Suppressor macrophage treated with lipopolysaccharide for 1 hour (primary cell): ENCODE measurements around the gene APOBEC3H.
A peak's percentile ranks its signal among the peaks of the same experiment; 100 is the strongest.

Experiments
- DNase-seq, 3 donors: peaks; one replicate each; pipeline ENCODE4 v3.0.0-alpha.2; 2020 to 2022

The APOBEC3H gene

DNA sequence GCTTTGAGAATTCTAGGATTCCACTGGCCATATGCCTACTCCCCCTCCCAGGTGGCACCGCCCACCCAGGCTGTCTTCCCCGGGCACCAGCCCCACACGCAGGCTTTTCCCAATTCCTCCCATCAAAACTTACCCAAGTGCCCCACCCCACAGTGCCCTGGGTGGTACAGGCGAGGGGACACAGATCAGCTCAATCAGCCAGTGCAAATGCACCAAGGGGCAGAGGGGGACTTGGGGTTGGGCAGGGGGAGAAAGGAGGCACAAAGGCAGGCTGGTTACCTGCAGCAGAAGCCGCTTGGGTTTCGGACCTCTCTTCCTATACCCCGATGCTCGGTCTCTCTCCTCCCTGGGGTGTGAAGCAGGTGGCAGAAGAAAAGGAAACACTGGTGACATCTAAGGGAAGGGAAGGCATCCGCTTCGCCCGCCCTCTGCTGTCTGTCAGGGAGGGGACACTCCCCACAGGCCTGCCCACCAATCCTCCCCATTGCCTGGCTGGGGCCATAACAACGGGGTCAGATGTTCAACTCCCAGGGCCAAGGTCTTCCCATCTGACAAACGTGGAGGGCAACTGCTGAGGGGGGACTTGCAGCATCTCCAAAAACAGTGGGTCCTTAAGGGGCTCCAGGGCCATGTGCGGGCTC, 41.4 kb downstream of the APOBEC3H start:
- no peak for DNase-seq

DNA sequence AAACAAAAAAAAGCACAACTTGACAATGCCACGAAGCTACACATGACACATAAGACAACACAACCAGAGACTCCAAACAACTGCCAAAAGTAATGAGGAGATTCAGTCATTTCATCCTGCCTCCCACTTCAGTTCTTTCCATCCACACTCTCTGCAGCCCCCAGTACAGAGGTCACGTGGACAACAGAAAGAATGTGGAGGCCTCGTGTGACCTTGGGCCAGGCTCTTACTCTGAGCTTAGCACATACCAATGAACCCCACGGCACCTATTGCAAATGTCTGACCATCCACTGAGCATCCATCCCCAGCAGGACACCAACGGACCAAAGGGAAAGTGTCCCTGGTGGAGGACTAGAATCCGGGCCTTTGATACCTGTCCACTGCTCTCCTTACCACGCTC, 42.9 kb downstream of the APOBEC3H start:
- no peak for DNase-seq

DNA sequence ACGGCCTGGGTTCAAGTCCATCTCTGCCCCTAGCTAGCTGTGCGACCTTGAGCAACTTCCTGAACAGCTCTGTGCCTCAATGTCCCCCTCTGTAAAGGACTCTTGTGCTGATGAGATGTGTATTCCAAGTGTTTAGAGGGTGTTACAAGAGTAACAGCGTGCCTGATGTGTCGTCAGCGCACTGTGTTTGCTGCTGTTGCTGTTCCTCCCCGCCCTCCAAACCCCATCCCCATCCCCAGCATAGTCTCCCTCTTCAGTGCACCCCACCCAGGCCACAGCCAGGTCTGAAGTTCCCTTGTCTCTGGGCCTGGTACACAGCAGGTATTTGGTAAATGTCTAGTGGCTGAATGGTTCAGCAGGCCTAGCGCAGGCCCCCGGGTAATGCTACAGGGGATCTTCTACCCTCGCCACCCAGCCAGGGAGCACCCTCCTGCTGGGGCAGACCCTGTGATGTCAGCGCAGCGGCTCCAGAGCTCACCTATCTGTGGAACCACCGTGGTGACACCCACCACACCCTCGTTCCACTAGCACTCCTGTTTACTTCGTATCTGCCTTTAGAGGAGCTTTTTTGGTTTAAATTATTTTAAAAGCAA, 45.1 kb downstream of the APOBEC3H start:
- no peak for DNase-seq

DNA sequence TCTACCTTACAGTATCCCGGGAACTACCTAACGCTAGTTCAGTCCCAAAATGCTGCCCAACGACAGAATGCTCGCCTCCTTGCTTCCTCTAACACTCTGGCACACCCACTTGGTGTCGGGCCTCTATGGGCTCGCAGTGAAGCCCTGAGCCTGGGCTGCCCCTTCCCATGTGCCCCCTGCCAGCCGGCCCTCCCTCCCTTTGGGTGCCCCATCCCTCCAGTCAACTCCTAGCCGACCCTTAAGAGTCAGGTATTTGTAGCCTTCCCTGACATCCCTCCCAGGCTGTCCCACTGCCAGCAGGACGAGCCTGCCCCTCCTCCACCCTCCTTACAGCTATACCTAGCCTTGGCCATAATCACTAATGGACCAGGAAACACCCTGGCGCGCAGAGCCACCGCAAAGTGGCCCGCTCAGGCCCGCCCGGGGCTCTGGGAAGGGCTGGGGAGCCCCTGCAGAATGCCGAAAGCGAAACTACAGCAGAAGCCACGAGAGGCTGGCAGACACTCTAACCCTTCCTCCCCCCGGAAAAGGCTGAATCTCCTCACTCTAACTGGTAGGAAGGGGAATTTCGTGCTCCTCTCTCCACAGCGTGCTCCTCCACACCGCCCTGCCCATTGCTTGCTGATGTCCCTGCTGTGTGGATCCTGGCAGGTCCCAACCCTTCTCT, 47.2 kb downstream of the APOBEC3H start:
- DNase-seq = peak; percentile 83 to 90 (median 88)

DNA sequence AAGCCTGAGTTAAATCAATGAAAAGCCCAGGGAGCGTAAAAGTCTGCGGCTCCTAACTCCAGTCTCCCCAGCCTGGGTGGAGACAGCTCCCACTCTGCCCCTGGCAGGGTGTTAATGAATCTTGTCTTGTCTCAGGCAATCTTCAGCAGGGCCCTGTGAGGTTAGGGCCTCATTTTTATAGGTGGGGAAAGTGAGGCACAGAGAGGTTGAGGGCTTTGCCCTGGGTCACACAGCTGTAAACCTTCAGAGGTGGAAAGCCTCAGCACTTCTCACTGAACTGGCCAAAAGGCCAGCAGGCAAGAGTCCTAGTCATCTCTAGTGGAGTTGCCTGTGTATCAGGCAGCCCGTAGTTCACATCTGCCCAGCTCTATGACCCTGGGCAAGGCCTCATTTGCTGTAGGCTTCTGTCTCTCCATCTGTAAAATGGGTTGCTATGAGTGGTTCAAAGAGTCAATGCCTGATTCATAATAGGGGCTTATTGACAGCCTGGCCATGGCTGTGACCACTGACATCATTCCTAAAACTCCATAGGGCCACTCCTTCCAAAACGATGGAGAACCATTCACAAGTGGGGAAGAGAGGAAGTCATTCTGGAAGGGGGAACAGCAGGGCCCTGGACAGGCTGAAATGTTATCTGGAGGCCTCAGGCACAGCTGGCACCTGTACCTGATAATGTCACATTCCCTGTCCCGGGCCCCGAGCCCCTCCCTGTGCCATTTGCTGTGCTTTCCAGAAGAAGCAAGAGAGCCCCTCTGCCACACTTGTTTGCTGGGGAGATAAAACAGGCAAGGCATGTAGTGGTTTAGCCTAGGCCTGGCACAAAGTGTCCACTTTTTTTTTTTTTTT, 49.4 kb downstream of the APOBEC3H start:
- DNase-seq = no peak

DNA sequence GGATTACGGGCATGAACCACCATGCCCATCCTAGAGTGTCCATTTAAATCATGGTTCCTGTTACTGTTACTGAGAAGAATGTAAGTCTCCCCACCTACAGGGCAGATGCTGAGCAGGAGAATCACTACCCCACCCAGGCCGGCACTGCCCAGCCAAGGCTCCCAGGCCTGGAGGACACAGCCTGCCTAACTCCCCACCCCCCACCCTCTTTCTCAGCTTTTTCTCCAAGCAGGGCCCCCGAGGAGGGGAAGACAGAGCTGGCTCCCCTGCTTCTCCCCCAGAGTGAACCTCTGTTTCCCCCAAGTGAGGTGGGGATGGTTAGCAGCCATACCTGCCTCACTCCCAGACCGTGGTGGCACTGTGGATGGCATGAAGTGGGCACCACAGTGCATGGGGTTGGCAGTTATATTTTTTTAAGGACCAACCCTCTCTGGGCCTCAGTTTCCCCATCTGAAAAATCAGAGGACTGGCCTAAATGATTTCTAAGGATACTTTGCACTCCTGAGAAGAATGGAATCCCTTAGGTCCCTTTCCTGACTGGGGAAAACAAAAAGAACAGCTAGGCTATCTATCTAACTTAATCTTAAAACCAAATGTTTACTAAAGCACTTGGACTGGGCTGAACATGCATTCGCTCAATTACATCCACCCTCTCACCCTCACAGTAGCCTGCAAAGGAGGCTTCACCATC, 50.4 kb downstream of the APOBEC3H start:
- no peak for DNase-seq

DNA sequence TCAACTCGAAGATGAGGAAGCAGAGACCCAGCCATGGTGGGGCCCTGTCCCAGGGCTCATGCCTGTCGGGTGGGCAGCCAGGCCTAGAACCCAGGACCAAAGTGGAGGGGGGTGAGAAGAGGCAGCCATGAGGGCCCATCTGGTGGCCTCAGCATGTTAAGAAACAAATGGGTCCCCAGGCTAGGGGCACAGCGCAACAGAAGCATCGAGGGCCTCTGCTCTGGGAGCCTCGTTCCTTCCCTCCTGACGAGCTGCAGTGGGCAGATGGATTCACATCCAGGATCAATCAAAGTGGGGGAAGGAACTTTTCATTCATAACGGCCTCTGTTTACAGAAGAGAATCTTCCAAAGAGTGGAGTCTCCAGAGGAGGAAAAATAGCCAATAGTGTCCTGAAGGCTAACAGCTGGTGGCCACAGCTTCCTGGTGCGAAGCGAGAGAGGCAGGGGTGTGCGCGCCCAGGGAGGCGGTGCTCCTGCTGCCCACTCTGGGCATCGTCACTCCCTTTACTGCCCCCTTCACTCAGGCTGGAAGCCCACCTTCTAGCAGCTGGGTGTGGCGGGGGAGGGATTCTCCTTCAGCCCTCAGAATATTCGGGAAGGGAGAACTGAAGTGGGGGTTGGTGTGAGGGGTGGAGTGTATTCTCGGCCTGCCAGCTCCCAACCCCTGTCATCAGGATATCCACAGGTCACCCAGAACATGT, 51.1 kb downstream of the APOBEC3H start:
- no peak for DNase-seq

DNA sequence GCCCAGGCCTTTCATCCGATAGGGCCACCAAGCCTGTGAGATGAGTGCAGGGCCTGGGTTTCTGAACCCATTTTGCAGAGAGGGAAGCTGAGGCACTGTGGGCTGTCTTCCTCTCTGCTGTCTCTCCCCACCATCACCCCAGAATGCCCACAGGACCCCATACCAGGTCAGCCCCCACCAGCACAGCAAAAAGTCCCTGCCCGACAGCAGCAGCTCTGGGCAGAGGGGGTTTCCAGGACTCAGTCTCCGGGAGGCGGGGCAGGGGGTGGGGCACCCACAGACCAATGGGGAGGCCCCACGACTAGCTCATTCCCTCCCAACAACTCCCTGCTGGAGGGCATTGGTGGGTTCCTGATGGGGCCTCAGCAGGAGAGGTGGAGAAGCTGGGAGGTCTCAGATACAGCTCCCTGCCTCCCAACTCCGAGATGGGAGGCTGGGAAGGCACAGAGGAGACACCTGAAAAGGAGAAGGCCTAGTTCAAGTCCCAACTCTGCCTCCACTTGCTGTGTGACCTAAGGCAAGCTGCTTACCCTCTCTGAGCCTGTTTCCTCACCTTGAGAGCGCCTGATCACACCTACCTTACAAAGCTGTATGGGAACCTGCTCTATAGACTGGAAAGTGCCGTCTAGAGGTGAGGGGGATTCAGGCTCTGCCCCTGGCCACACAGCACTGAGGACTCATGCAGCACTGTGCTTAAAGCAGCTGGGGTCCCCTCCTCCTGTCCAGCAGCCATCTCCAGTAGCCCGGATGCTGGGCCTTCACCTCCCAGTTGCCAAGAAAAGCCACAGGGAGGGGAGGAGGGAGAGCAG, 51.9 kb downstream of the APOBEC3H start:
- DNase-seq = peak; percentile 47 to 79 (median 53)

DNA sequence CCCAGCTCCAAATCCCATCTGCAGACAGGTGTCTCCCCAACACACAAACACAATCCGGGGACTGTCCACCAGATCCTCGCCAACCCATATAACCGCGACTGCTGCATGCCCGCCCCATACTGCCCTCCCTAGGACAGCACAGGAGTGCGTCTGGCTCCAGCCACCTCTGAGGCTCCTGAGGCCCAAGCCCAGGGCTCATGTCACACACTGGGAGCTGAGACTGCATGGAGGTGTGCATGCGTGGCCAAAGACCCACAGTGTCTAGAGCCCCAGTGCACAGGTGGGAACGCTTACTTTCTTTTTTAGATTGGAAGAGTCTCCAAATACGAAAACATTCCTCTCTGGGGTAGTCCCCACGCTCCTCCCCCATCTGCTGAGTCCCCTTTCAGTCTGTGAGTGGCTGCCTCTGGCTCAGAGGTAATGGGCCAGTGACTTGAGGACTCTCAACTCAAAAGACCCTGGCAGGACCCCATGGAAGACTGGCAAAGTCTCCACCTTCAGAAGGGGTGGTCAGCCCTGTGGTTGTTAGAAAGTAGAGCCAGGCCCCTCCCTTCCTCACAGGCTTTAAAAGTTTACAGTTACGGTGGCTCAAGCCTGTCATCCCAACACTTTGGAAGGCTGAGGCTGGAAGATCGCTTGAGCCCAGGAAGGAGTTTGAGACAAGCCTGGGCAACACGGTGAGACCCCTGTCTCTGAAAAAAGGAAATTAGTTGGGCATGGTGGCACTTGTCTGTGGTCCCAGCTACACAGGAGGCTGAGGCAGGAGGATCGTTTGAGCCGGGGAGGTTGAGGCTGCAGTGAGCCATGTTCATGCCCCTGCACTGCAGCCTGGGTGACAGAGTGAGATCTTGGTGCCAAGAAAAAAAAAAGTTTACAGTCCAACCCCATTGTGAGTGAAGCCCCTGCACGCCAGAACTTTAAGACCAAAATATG, 53.1 kb downstream of the APOBEC3H start:
- DNase-seq = no peak

DNA sequence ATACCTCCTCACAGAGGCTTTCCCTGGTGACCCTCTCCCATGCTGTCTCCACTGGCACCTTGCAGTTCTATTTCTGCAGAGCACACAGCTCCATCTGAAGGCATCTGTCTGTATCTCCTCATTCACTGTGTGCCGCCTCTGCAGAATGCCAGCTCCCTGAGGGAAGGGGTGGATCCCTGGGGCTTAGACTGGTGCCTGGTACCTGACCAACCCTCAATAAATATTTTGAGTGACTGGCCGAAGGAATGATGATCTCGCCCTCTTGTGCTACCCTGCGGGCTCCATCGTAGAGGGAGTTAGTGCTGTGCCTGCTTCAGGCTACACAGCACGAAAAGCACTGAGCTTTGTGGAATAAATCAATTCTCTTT, 53.8 kb downstream of the APOBEC3H start:
- no peak for DNase-seq

DNA sequence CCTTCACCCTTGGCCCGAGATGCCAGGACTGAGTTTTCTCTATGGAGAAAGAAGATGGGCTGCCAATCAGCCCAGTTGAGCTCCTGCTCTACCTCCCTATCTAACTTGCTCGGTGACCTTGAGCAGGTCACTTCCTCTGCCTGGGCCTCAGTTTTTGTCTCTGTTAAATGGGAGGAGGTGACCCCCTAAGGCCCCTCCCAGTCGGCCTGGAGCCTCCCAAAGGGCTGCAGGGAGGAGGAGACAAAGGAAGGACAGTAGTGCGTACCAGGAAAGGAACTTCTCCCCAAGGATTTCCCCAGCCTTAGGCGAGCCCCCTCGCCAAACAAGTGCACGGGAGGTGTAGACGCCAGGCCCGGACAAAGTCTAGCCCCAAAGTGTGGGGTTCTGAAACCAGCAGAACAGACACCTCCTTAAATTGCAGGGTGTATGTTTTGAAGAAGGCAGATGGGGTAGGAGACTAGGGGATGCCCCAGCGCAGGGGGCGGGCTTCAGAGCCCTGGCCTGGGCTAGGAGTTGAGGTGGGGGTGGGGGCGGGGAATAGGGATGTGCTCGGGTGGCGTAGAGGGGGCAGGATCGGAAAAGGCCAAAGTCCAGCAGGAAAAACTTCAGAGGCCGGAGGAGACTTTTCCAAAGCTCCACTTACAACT, 54.4 kb downstream of the APOBEC3H start:
- DNase-seq = no peak

DNA sequence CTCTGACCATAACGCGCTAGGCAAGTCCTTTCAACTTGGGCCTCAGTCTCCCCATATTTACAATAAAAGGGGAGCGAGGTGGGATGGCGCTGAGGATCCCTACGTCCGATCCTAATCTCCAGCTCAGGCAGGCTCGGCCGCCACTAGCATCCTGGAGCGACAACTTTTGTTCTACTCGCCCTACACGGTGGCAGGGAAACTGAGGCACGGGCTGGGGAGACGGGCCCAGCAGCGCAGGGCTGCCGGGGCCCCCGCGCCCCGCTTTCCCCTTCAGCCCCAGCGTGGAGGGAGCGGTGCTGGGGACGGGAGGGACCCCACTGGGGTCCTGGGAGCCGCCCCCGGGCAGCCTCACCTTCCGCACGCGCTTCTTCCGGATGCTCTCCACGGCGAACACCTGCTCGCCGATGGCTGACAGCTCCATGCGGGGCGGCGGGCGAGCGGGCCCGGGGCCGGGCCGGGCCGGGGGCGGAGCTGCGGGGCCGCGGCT, 55.0 kb downstream of the APOBEC3H start:
- DNase-seq = no peak

DNA sequence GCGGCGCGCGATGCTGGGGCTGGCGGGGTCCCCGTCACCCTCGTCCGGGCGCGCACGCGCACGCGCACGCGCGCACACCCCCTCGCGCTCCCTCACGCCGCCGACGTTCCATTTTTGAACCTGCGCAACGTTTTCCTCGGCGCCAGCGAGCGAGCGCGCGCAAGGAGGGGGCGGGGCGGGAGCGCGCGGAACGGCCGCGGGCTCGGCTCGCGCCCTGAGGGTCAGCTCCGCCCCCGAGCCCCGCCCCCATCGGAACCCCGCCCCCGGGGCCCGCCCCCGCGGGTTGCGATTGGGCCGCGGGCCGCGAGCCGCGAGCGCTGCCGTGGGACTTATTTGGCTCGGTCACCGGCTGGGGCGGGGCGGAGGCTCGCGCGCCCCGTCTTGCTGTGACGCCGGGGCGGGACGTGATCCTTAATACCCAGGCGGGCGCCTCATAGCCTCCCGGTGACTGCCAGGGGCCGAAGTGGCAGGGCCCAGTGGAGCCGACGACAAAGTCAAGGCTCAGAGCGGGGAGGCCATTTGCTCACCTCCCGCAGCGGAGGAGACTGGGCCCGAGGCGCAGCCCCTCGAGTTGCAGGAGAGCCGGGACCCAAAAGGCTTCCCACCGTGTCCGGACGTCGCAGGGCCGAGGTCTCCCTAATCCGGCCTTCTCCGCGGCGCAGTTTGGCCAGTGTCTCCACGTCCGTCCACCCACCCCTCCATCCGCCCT, 55.6 kb downstream of the APOBEC3H start, which contains the start of gene CBX7:
TSS of gene CBX7 (minus strand) at position 170 of the 709 bp plus-strand sequence. CDS start 236 bp downstream, outside the sequence.
- DNase-seq = peak; percentile 93 to 98 (median 97)

DNA sequence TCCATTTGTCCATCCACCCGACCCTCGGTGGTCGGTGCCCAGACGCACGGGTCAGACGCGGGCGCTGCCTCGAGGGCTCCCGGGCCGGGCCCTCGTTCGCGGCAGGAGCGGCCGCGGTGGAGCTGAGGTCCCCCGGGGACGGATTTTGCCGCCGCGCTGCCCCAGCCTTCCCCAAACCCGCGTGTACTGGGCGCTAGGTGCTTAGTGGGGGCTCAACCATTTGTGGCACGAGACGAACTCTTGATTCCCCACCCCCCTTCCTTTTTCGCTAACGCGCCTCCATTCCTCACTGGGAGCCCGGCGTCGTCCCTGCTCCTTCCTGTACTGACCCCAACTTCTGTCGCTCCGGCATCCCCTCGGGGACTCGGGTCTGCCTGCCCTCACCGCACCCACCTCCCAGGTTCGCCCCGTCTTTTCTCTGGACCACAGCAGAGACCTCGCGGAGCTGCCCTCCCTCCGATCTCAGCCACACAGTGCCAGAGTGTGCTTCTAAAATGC, 56.2 kb downstream of the APOBEC3H start:
- no peak for DNase-seq
